ENCODE measurements around the gene BTBD17.

BTBD17 gene

DNA sequence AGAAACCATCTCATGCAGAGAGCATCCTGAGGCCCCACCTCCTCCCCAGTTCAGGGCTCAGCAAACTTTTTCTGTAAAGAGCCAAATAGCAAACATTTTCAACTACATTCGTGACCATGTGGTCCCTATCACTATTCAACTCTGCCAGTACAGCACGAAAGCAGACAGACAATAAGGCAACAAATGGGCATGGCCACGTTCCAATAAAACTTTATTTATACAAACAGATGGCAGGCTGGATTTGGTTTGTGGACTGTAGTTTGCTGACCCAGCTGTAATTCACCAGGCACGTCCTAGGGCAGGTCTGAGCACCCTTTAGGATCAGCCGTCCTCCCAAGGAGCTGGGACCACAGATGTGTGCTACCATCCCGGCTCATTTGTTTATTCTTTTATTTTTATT, 43.1 kb upstream of the BTBD17 start:
- no peak for DNase-seq (ENCODE audit: low read depth)
- no peak overlapping the region for H3K4me3 ChIP-seq (ENCODE audit: low read depth, low read length)
- TF ChIP-seq POLR2A (IDR thresholded peaks at IDR 0.05; ENCODE audit: extremely low read depth, insufficient read length), result no peak
- TF ChIP-seq, protein P1, sequence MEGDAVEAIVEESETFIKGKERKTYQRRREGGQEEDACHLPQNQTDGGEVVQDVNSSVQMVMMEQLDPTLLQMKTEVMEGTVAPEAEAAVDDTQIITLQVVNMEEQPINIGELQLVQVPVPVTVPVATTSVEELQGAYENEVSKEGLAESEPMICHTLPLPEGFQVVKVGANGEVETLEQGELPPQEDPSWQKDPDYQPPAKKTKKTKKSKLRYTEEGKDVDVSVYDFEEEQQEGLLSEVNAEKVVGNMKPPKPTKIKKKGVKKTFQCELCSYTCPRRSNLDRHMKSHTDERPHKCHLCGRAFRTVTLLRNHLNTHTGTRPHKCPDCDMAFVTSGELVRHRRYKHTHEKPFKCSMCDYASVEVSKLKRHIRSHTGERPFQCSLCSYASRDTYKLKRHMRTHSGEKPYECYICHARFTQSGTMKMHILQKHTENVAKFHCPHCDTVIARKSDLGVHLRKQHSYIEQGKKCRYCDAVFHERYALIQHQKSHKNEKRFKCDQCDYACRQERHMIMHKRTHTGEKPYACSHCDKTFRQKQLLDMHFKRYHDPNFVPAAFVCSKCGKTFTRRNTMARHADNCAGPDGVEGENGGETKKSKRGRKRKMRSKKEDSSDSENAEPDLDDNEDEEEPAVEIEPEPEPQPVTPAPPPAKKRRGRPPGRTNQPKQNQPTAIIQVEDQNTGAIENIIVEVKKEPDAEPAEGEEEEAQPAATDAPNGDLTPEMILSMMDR (IDR thresholded peaks at IDR 0.05; ENCODE audit: low read depth, low read length), result no peak
- no peak for TF ChIP-seq MYC (IDR thresholded peaks at IDR 0.05; ENCODE audit: low read depth, low read length)
- TF ChIP-seq, protein P2, sequence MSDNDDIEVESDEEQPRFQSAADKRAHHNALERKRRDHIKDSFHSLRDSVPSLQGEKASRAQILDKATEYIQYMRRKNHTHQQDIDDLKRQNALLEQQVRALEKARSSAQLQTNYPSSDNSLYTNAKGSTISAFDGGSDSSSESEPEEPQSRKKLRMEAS (IDR thresholded peaks at IDR 0.05; ENCODE audit: low read depth, low read length), result no peak

DNA sequence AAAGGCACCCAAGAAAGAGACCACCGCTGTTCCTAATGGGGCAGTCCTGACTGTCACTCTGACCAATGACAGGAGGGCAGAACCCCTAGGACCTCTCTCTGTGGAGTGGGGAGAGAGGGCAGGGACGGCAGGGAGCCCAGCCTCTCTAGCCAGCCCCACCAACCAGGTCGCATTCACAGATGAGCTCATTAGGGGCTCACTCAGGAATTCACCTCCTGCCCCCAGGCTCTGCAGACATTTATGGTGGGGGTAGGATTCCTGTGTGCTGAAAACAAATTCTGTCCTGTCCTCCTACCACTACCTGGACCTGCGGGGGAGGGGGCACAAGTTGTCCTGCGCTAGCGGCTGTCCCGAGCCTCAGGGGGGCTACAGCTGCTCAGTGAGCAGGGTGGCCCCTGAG, 42.5 kb upstream of the BTBD17 start:
- H3K4me3 ChIP-seq (ENCODE audit: low read depth, low read length), result no peak overlapping the region
- no peak for DNase-seq (ENCODE audit: low read depth)
- TF ChIP-seq MYC (IDR thresholded peaks at IDR 0.05; ENCODE audit: low read depth, low read length) (no peak), POLR2A (IDR thresholded peaks at IDR 0.05; ENCODE audit: extremely low read depth, insufficient read length) (no peak)
- TF ChIP-seq, protein P1 (IDR thresholded peaks at IDR 0.05; ENCODE audit: low read depth, low read length), result no peak
- TF ChIP-seq, protein P2 (IDR thresholded peaks at IDR 0.05; ENCODE audit: low read depth, low read length), result no peak

DNA sequence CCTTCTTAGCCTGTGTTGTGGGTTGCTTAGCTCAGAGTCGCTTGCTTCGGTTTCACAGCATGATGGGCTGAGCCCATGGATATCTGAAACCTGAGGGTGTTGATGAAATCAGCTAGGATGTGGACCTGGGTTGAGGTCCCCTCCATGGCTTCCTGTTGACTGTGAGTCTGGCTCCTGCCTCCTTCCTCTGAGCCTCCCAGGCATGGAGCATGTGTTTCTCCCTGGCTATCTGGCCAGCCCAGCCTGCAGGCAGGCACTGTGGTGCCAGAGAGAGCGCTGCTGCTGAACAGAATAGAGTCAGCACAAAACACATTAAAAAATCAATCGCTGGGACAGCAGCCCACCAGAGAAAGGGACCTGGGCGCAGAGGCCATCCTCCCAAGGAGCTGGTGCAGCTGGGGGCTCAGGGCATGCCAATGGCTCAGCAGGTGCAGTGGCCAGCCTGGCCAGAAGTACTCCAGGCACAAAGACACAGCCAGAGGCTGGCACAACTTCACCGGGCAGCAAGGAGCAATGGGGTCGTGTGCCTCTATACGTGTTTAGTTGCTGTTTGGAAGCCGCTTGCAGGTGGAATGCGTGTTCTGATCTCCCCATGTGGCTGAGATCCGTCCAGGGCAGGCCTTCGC, 42.0 kb upstream of the BTBD17 start:
- H3K4me3 ChIP-seq (ENCODE audit: low read depth, low read length), result no peak overlapping the region
- DNase-seq (ENCODE audit: low read depth), result no peak
- TF ChIP-seq, protein P2 (IDR thresholded peaks at IDR 0.05; ENCODE audit: low read depth, low read length), result no peak
- TF ChIP-seq POLR2A (IDR thresholded peaks at IDR 0.05; ENCODE audit: extremely low read depth, insufficient read length), result no peak
- TF ChIP-seq MYC (IDR thresholded peaks at IDR 0.05; ENCODE audit: low read depth, low read length), result no peak
- TF ChIP-seq, protein P1 (IDR thresholded peaks at IDR 0.05; ENCODE audit: low read depth, low read length), result no peak

DNA sequence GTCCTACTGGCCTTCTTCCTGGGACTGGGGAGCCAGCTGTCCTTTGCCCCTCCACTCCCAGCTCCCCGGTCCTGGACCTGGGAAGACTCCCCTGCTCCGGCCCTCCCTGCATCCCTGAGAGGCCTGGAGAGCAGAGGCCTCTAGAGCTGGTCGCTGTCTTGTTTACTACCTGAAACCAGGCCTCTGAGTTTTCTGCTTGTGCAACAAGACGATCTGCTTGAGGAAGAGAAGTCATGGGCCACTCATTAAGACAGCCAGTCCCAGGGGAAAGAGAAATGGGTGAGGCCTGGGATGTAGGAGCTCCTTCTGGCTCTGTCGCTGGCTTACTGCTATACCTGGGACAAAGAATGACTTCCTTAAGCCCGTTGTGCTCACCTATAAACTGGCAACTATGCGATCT, 40.4 kb upstream of the BTBD17 start:
- DNase-seq (ENCODE audit: low read depth), result peak; percentile 74
- H3K4me3 ChIP-seq (ENCODE audit: low read depth, low read length), result no peak overlapping the region
- TF ChIP-seq, protein P1 (IDR thresholded peaks at IDR 0.05; ENCODE audit: low read depth, low read length), result no peak
- TF ChIP-seq MYC (IDR thresholded peaks at IDR 0.05; ENCODE audit: low read depth, low read length) (no peak), POLR2A (IDR thresholded peaks at IDR 0.05; ENCODE audit: extremely low read depth, insufficient read length) (no peak)
- TF ChIP-seq, protein P2 (IDR thresholded peaks at IDR 0.05; ENCODE audit: low read depth, low read length), result no peak

DNA sequence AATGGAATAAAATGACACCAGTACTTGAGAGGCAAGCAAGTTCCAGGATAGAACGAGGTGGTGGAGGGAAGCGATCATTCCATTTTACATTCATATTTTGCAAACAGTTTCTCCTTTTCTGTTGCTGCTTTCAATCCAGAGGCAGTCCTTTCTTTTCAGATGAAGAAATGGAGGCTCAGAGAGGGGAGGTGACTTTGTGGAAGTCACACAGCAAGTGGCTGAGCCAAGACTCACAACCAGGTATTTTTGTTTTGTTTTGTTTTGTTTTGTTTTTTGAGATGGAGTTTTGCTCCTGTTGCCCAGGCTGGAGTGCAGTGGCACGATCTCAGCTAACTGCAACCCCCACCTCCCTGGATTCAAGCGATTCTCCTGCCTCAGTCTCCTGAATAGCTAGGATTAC, 34.9 kb upstream of the BTBD17 start:
- no peak for TF ChIP-seq MYC (IDR thresholded peaks at IDR 0.05; ENCODE audit: low read depth, low read length)
- TF ChIP-seq, protein P2 (IDR thresholded peaks at IDR 0.05; ENCODE audit: low read depth, low read length), result no peak
- TF ChIP-seq, protein P1 (IDR thresholded peaks at IDR 0.05; ENCODE audit: low read depth, low read length), result no peak
- no peak for TF ChIP-seq POLR2A (IDR thresholded peaks at IDR 0.05; ENCODE audit: extremely low read depth, insufficient read length)
- DNase-seq (ENCODE audit: low read depth), result no peak
- H3K4me3 ChIP-seq (ENCODE audit: low read depth, low read length), result no peak overlapping the region

Data from NB4 (cell line).